NOMO-1 treated with dmso at 0.1 percent for 144 hours (cell line): ENCODE measurements around the gene HSD11B1L.

Source experiments
- DNase-seq: peaks from one replicate; lab custom pipeline; 2025; ENCODE audit not compliant: unreplicated experiment; lab: John Stamatoyannopoulos, UW

HSD11B1L gene

GRCh38 chr19:5680437-5681368 lies at the start of gene HSD11B1L, which contains the start of gene MICOS13:
Gene HSD11B1L (plus strand): TSS chr19:5681027. CDS start chr19:5684833, 3,806 bp downstream.
Gene MICOS13 (minus strand): TSS chr19:5680516. CDS start chr19:5680486, 30 bp downstream.
- DNase-seq, result peak; percentile 99

- no peak for DNase-seq
Measured at GRCh38 chr19:5631567-5632240, 49.1 kb upstream of the HSD11B1L start.

- DNase-seq, result no peak
Measured at GRCh38 chr19:5632241-5632612, 48.6 kb upstream of the HSD11B1L start.

- no peak for DNase-seq
Measured at GRCh38 chr19:5632657-5633056, 48.2 kb upstream of the HSD11B1L start.

- no peak for DNase-seq
Measured at GRCh38 chr19:5635427-5635826, 45.4 kb upstream of the HSD11B1L start.

- DNase-seq, result peak; percentile 2
Measured at GRCh38 chr19:5637971-5638370, 42.9 kb upstream of the HSD11B1L start.

GRCh38 chr19:5641171-5641570 lies 39.7 kb upstream of the HSD11B1L start:
- no peak for DNase-seq

GRCh38 chr19:5642204-5642603 lies 38.6 kb upstream of the HSD11B1L start:
- DNase-seq, result no peak

GRCh38 chr19:5643060-5643459 lies 37.8 kb upstream of the HSD11B1L start:
- no peak for DNase-seq

- no peak for DNase-seq
Measured at GRCh38 chr19:5644037-5644436, 36.8 kb upstream of the HSD11B1L start.

GRCh38 chr19:5645409-5645808 lies 35.4 kb upstream of the HSD11B1L start:
- DNase-seq, result no peak

GRCh38 chr19:5646703-5647102 lies 34.1 kb upstream of the HSD11B1L start:
- no peak for DNase-seq

- no peak for DNase-seq
Measured at GRCh38 chr19:5648464-5648863, 32.4 kb upstream of the HSD11B1L start.

- no peak for DNase-seq
Measured at GRCh38 chr19:5651361-5651760, 29.5 kb upstream of the HSD11B1L start.

- DNase-seq, result no peak
Measured at GRCh38 chr19:5652261-5652660, 28.6 kb upstream of the HSD11B1L start.

GRCh38 chr19:5654931-5655330 lies 25.9 kb upstream of the HSD11B1L start:
- DNase-seq, result no peak

- DNase-seq, result no peak
Measured at GRCh38 chr19:5655412-5655811, 25.4 kb upstream of the HSD11B1L start.

- DNase-seq, result no peak
Measured at GRCh38 chr19:5661483-5661882, 19.3 kb upstream of the HSD11B1L start.

- DNase-seq, result no peak
Measured at GRCh38 chr19:5663904-5664303, 16.9 kb upstream of the HSD11B1L start.

GRCh38 chr19:5664515-5664914 lies 16.3 kb upstream of the HSD11B1L start:
- DNase-seq, result no peak

GRCh38 chr19:5665781-5666513 lies 14.9 kb upstream of the HSD11B1L start:
- DNase-seq, result no peak
